Panc1 (cell line): ENCODE results near the gene SPDYE6. TPM values are rescaled to one million over a fixed set of nuclear protein-coding genes. Genes with fewer than 3 reads are reported as not detected.
"Not testable (repeated sequence)": the region's sequence is repeated elsewhere in the genome, so short reads cannot be mapped to it uniquely, and the experiment has no call there.

Source experiments
- ATAC-seq: fragments of 200-7000 bp; cut with Tn5 transposase; 2 replicates; pipeline ENCODE4 v1.9.1; 2020; ENCODE audit warnings: mild to moderate bottlenecking, moderate library complexity
- BruUV-seq: library from RNA; stranded (reverse); fragments of 400-500 nt; replicated peaks from 2 replicates; lab custom pipeline; 2021; lab: Mats Ljungman, UMichigan
- CTCF ChIA-PET: fragments of 300-600 bp; sonication (Branson Sonifier 250); formaldehyde crosslinking; loops from one replicate; lab custom pipeline; 2022; ENCODE audit warnings: antibody characterized with exemption; lab: Charles Lee
- POLR2A ChIA-PET: fragments of 300-600 bp; sonication (Branson Sonifier 250); formaldehyde crosslinking; loops from one replicate; lab custom pipeline; 2022; ENCODE audit warnings: antibody characterized with exemption; lab: Charles Lee
- DNase-seq: peaks from one replicate; pipeline ENCODE4 v3.0.0-alpha.2; 2010; ENCODE audit warnings: low read depth, low spot score
- H3K27ac ChIP-seq: 2 replicates; pipeline ENCODE4 v1.5.1; 2011; ENCODE audit warnings: mild to moderate bottlenecking, low read length, inconsistent platforms
- H3K27me3 ChIP-seq: fragments of 200-500 bp; sonication (Bioruptor generic); 2 replicates; pipeline ENCODE4 v1.6.0; 2014; ENCODE audit warnings: low read length, inconsistent platforms; ENCODE audit not compliant: control insufficient read depth, insufficient read depth
- H3K36me3 ChIP-seq: fragments of 200-500 bp; sonication (Bioruptor generic); 2 replicates; pipeline ENCODE4 v1.5.1; 2014; ENCODE audit warnings: inconsistent platforms, mild to moderate bottlenecking, low read length, moderate library complexity; ENCODE audit not compliant: control insufficient read depth, insufficient read depth
- H3K4me1 ChIP-seq: 2 replicates; pipeline ENCODE4 v1.5.1; 2011; ENCODE audit warnings: inconsistent platforms, mild to moderate bottlenecking, low read length, moderate library complexity; ENCODE audit not compliant: control insufficient read depth, insufficient read depth
- H3K4me3 ChIP-seq, 2 experiments: 2 replicates each; pipeline ENCODE4 v1.5.1; 2011 to 2012; ENCODE audit warnings: low read depth in 2 of 2, low read length in 2 of 2, mild to moderate bottlenecking in 2 of 2, inconsistent platforms in 1 of 2, moderate library complexity in 1 of 2
- H3K9me3 ChIP-seq: fragments of 200-500 bp; sonication (Bioruptor generic); 2 replicates; pipeline ENCODE4 v1.5.1; 2014; ENCODE audit warnings: low read depth, mild to moderate bottlenecking, inconsistent platforms, low read length, moderate library complexity; ENCODE audit not compliant: control insufficient read depth, insufficient read depth
- POLR2AphosphoS5 ChIP-seq: IDR thresholded peaks from 2 replicates; pipeline ENCODE4 v1.6.1; 2012; ENCODE audit warnings: mild to moderate bottlenecking, low read depth, low read length, moderate library complexity
- SIN3A ChIP-seq: IDR thresholded peaks from 2 replicates; pipeline ENCODE4 v1.6.1; 2012; ENCODE audit warnings: low read depth, mild to moderate bottlenecking, low read length, moderate library complexity, borderline replicate concordance; ENCODE audit not compliant: insufficient read depth
- in situ Hi-C: cut with HindIII; loops from 2 replicates; pipeline ENCODE4 v1.10.0; 2016; ENCODE audit warnings: low sequenced_read_pairs, low pct_unique_long_range_greater_than_20kb
- intact Hi-C: fragments of 100-400 bp; cut with micrococcal nuclease; formaldehyde crosslinking; loops from one replicate; pipeline ENCODE4 v1.10.0; 2022; ENCODE audit not compliant: unreplicated experiment
- total RNA-seq: library from RNA; stranded (reverse); gene quantifications from one replicate; pipeline ENCODE4 v1.2.1, GENCODE V29; 2021; ENCODE audit not compliant: unreplicated experiment

SPDYE6 gene
- total RNA-seq, 1 experiment from 2014 or later: not detected

- ATAC-seq: peak; percentile 100
- CTCF ChIA-PET, H3K36me3 ChIP-seq, H3K27me3 ChIP-seq, H3K4me1 ChIP-seq, BruUV-seq, in situ Hi-C loops, intact Hi-C loops, H3K9me3 ChIP-seq: not testable (repeated sequence)
- POLR2A ChIA-PET: interaction anchor here (0.6 kb wide), 1 partner anchor 71 kb away, joined by 12 read pairs; no protein-coding TSS in a partner anchor
- TF ChIP-seq SIN3A: peak; percentile 77; the same call in 1 of the 2 replicates
- TF ChIP-seq POLR2AphosphoS5: peak; percentile 89
- Histone ChIP-seq H3K4me3 (peak overlapping the region; percentile 62 to 65), H3K27ac (peak overlapping the region; percentile 68)
- DNase-seq: peak; percentile 98
Observed at GRCh38 chr7:102363549-102364393, 7.5 kb upstream of the SPDYE6 start.

- CTCF ChIA-PET, H3K4me1 ChIP-seq, in situ Hi-C loops: not testable (repeated sequence)
Observed at GRCh38 chr7:102346983-102347382, 9.3 kb downstream of the SPDYE6 start.

GRCh38 chr7:102340599-102341368 is 15.5 kb downstream of the SPDYE6 start:
- DNase-seq: not testable (repeated sequence)

More at GRCh38 chr7:102346983-102347382, 9.3 kb downstream of the SPDYE6 start:
- ATAC-seq, H3K27me3 ChIP-seq, H3K27ac ChIP-seq, H3K36me3 ChIP-seq, H3K4me3 ChIP-seq, POLR2A ChIA-PET, DNase-seq, BruUV-seq, intact Hi-C loops, H3K9me3 ChIP-seq: not testable (repeated sequence)

GRCh38 chr7:102337420-102337819 is 18.8 kb downstream of the SPDYE6 start:
- CTCF ChIA-PET, H3K4me1 ChIP-seq, ATAC-seq, H3K27me3 ChIP-seq, H3K36me3 ChIP-seq, BruUV-seq, in situ Hi-C loops, DNase-seq, H3K9me3 ChIP-seq, H3K4me3 ChIP-seq, H3K27ac ChIP-seq, POLR2A ChIA-PET: not testable (repeated sequence)
- intact Hi-C loops: loop anchor here (10.0 kb wide), 1 partner anchor 47 kb away; no protein-coding TSS in a partner anchor

More at GRCh38 chr7:102340599-102341368, 15.5 kb downstream of the SPDYE6 start:
- ATAC-seq, H3K36me3 ChIP-seq, H3K27ac ChIP-seq, H3K4me3 ChIP-seq, intact Hi-C loops, CTCF ChIA-PET, in situ Hi-C loops, H3K9me3 ChIP-seq, BruUV-seq, POLR2A ChIA-PET, H3K27me3 ChIP-seq, H3K4me1 ChIP-seq: not testable (repeated sequence)

GRCh38 chr7:102337002-102337401 is 19.2 kb downstream of the SPDYE6 start:
- POLR2A ChIA-PET, DNase-seq, CTCF ChIA-PET, H3K27ac ChIP-seq, H3K36me3 ChIP-seq, H3K9me3 ChIP-seq, BruUV-seq, ATAC-seq, H3K27me3 ChIP-seq, in situ Hi-C loops, H3K4me3 ChIP-seq, H3K4me1 ChIP-seq: not testable (repeated sequence)
- intact Hi-C loops: loop anchor here (10.0 kb wide), 1 partner anchor 48 kb away; no protein-coding TSS in a partner anchor

- intact Hi-C loops: loop anchor here (10.0 kb wide), 1 partner anchor 49 kb away; no protein-coding TSS in a partner anchor
- POLR2A ChIA-PET, H3K9me3 ChIP-seq, H3K4me3 ChIP-seq, H3K27ac ChIP-seq, H3K27me3 ChIP-seq, ATAC-seq, BruUV-seq, H3K36me3 ChIP-seq, DNase-seq, H3K4me1 ChIP-seq, CTCF ChIA-PET, in situ Hi-C loops: not testable (repeated sequence)
Observed at GRCh38 chr7:102335574-102335973, 20.7 kb downstream of the SPDYE6 start.
